Measurements from ENCODE around the gene NDUFS2. TPM values are rescaled to one million over a fixed set of nuclear protein-coding genes. Genes with fewer than 3 reads are reported as not detected.

NDUFS2 gene
- total RNA-seq, 4 donors from 2014 or later: 73.0 to 118 (median 103) TPM

DNA sequence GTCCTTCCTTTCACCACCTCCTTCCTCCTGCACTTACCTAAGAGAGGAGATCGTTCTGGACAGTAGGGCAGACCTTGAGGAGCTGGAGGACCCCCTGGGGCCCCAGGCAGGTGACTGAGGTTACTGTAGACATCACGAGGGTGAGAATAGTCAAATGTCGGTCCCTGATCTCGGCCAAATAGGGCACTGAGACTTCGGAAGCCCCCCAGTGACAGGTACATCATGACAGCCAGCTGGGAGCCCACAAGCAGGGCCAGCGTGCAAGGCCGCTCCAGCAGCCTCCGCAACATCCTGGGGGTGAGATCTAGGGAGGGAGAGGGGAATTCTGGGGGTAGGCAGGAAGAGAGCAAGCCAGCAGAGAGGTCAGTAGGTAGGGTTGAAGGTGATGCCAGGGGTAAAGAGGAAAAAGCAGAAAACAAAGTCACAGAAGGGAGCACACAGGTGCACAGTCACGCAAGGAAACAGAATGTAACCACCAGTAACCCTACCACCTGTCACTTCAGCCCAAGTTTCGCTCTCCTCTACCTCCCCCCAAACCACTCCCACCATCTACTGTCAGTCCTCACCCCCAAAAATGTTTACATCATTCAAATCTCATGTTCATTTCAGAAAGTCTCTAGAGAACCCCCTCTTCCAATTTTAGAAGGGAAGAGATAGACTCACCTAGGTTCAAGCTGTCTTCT, 26.3 kb upstream of the NDUFS2 start:
- Histone ChIP-seq H3K27me3 (no peaks in the 10 kb centered on the region), H3K4me1 (peaks cover 0 to 45% (median 16%) of the 10 kb centered on the region in 4 donors), H3K36me3 (peaks cover 0 to 51% (median 17%) of the 10 kb centered on the region in 3 donors), H3K27ac (peak overlapping the region in 3 of 4 donors; percentile 85 to 99 (median 94)), H3K9me3 (no peaks in the 10 kb centered on the region), H3K4me3 (peak overlapping the region in 3 of 4 donors; percentile 60 to 97 (median 73))
- 80 to 85% methylated on average over 10 of the region's 10 CpGs for WGBS, 2 donors
- TF ChIP-seq EP300 (IDR thresholded peaks at IDR 0.05) (no peak), POLR2A (IDR thresholded peaks at IDR 0.05) (no peak)
- TF ChIP-seq, protein P1, sequence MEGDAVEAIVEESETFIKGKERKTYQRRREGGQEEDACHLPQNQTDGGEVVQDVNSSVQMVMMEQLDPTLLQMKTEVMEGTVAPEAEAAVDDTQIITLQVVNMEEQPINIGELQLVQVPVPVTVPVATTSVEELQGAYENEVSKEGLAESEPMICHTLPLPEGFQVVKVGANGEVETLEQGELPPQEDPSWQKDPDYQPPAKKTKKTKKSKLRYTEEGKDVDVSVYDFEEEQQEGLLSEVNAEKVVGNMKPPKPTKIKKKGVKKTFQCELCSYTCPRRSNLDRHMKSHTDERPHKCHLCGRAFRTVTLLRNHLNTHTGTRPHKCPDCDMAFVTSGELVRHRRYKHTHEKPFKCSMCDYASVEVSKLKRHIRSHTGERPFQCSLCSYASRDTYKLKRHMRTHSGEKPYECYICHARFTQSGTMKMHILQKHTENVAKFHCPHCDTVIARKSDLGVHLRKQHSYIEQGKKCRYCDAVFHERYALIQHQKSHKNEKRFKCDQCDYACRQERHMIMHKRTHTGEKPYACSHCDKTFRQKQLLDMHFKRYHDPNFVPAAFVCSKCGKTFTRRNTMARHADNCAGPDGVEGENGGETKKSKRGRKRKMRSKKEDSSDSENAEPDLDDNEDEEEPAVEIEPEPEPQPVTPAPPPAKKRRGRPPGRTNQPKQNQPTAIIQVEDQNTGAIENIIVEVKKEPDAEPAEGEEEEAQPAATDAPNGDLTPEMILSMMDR (IDR thresholded peaks at IDR 0.05): no peak
- DNase-seq (ENCODE audit: low spot score in 2 of 2): no peak

DNA sequence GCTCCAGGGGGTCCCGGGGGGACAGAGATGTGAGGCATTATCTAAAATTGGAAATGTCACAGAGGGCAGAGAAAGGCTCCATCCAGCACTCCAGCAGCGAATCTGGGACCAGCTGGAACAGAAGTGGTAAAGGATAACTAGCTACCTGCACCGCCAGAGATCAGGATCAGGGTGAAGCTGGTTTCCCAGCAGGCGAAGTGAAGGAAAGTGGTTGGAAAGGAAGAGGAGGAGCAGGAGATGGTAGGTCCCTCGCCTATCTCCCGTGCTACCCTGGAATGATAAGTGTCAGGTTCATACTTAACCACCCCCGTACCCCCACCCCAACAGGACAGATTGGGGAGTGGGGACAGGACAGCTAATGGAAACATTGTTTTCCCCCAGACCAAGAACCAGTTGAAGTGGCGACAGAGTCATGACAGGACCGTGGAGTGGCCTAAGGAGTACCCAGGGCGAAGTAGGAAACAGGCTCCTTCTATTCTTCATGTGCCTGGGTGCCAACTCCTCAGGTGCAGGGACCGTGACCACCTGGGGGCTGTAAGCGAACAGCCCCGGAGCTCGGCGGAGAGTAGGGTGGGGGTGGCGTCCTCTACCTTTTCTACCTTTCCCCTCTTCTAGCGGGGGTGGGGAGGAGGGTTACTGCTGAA, 25.6 kb upstream of the NDUFS2 start:
- WGBS, 2 donors: 17 to 20% methylated on average over 17 of the region's 17 CpGs

DNA sequence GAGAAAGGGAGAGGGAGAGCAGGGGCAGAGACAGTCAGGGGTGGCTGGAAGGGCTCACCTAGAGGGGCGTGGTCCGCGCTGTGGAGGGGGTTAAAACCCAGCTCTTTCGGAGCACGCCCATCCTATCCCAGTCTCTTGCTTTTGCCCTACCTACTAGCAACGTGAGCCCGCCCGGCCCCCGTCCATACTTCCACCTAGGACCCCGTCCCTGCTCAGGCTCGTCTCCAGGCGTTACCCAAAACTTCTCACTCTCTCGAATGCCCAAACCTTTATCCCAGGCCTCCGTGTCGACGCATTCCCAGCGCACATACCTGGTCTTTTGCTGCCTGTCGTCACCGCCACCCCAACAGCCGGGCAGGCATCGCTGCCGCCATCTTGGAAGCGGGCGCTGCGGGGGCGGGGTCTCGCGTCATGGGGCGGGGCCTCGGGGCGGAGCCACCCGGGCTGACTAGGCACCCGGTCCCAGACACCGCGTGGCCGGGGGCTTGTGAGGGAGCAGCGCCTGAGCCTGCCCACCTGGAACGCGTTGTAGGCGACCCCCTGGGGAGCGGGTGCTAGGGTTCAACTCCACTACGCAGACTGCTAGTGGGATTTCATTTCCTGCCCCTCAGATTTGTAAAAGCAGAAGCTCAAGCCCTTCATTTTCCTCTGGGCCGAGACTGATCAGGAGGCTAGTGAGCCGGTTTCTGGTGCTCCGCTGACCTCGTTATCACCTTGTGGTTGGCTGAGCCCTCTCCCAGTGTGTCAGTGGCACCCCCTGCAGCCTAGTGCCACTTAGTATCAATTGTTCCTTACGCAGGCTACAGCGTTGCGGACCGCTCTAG, 24.8 kb upstream of the NDUFS2 start, which contains the start of gene B4GALT3:
TSS of gene B4GALT3 (minus strand) at position 396 of the 824 bp plus-strand sequence. CDS start 1,447 bp downstream, outside the sequence.
- H3K4me3 ChIP-seq: peak within 1 kb of the TSS; percentile 60 to 97 (median 66)
- WGBS, 2 donors: 5 to 6% methylated on average over 26 to 39 of the region's 50 CpGs
- peaks cover 0 to 49% (median 17%) of the 10 kb centered on the region in 4 donors for H3K4me1 ChIP-seq
- DNase-seq (ENCODE audit: low spot score in 2 of 2): peak; percentile 87 to 92
- H3K9me3 ChIP-seq: no peaks in the 10 kb centered on the region
- TF ChIP-seq, protein P1 (IDR thresholded peaks at IDR 0.05): peak in 1 of 5 experiments; percentile 13
- TF ChIP-seq EP300 (IDR thresholded peaks at IDR 0.05): peak; percentile 65 to 94
- peak; percentile 68 to 87 for TF ChIP-seq POLR2A (IDR thresholded peaks at IDR 0.05)
- peak within 1 kb of the TSS; percentile 83 to 99 (median 90) for H3K27ac ChIP-seq
- H3K27me3 ChIP-seq: no peaks in the 10 kb centered on the region
- H3K36me3 ChIP-seq: peaks cover 0 to 37% (median 5%) of the 10 kb centered on the region in 3 donors

More for the DNA sequence above, 25.6 kb upstream of the NDUFS2 start:
- peak overlapping the region; percentile 60 to 97 (median 66) for H3K4me3 ChIP-seq
- H3K36me3 ChIP-seq: peaks cover 0 to 45% (median 11%) of the 10 kb centered on the region in 3 donors
- peaks cover 0 to 50% (median 16%) of the 10 kb centered on the region in 4 donors for H3K4me1 ChIP-seq
- TF ChIP-seq, protein P1 (IDR thresholded peaks at IDR 0.05): no peak
- TF ChIP-seq EP300 (IDR thresholded peaks at IDR 0.05): no peak
- H3K27ac ChIP-seq: peak overlapping the region; percentile 83 to 99 (median 90)
- no peaks in the 10 kb centered on the region for H3K9me3 ChIP-seq
- no peak for DNase-seq (ENCODE audit: low spot score in 2 of 2)
- H3K27me3 ChIP-seq: no peaks in the 10 kb centered on the region

DNA sequence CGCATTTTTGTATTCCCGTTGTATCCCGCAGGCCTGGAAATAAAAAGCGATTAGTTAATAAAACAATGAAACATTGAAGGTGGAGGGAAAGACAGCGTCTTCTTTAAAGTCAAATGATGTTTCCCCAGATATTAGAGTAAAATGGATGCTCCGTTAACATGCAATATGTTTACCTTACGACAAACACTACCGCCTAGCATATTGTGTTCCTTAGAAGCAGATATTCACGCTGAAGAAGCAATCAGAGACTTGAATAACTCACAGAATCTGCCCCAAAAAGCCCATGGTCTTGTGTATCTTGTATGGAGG, 24.3 kb upstream of the NDUFS2 start:
- H3K27ac ChIP-seq: peak overlapping the region; percentile 83 to 99 (median 90)
- H3K27me3 ChIP-seq: no peaks in the 10 kb centered on the region
- H3K9me3 ChIP-seq: no peaks in the 10 kb centered on the region
- WGBS, 2 donors: 47 to 57% methylated on average over 9 of the region's 9 CpGs
- H3K4me3 ChIP-seq: peak overlapping the region; percentile 60 to 97 (median 66)
- no peak for DNase-seq (ENCODE audit: low spot score in 2 of 2)
- TF ChIP-seq EP300 (IDR thresholded peaks at IDR 0.05): no peak
- TF ChIP-seq, protein P1 (IDR thresholded peaks at IDR 0.05): no peak
- no peak for TF ChIP-seq POLR2A (IDR thresholded peaks at IDR 0.05)
- H3K36me3 ChIP-seq: peaks cover 0 to 32% (median 5%) of the 10 kb centered on the region in 3 donors
- H3K4me1 ChIP-seq: peaks cover 0 to 44% (median 17%) of the 10 kb centered on the region in 4 donors

All from tibial nerve (tissue), 4 donors.